Psoas muscle (tissue), 8 donors: ENCODE measurements around the gene CACNB2. TPM values are rescaled to one million over a fixed set of nuclear protein-coding genes. Genes with fewer than 3 reads are reported as not detected.
A peak's percentile ranks its signal among the peaks of the same experiment; 100 is the strongest.

ENCODE experiments used
- ATAC-seq, 4 donors: fragments of 200-7000 bp; cut with Tn5 transposase; one replicate each; pipeline ENCODE4 v1.9.1; 2020; ENCODE audit warnings: moderate library complexity in 3 of 4, mild to moderate bottlenecking in 2 of 4
- DNase-seq, 2 donors: peaks; one replicate each; pipeline ENCODE4 v3.0.0-alpha.2; 2020
- H3K27ac ChIP-seq: fragments of 200-600 bp; one replicate; pipeline ENCODE4 v1.8.0; 2022
- H3K27me3 ChIP-seq, 3 donors: fragments of 200-600 bp in 1 of 3; one replicate each; pipeline versions ENCODE4 v1.6.1 to v1.8.0; 2013 to 2022; ENCODE audit warnings: low read length in 2 of 3, mild to moderate bottlenecking in 2 of 3, moderate library complexity in 1 of 3; ENCODE audit not compliant: insufficient read depth in 3 of 3
- H3K36me3 ChIP-seq, 2 donors: fragments of 200-600 bp in 1 of 2; one replicate each; pipeline versions ENCODE4 v1.6.1 to v1.8.0; 2013 to 2022; ENCODE audit warnings: low read depth in 1 of 2, mild to moderate bottlenecking in 1 of 2, moderate library complexity in 1 of 2; ENCODE audit not compliant: insufficient read depth in 1 of 2
- H3K4me1 ChIP-seq: fragments of 200-600 bp; one replicate; pipeline ENCODE4 v1.8.0; 2022
- H3K4me3 ChIP-seq: fragments of 200-600 bp; one replicate; pipeline ENCODE4 v1.8.0; 2022; ENCODE audit warnings: mild to moderate bottlenecking
- H3K9me3 ChIP-seq: fragments of 200-600 bp; one replicate; pipeline ENCODE4 v1.8.0; 2022
- CTCF ChIP-seq: fragments of 200-600 bp; IDR thresholded peaks from one replicate; pipeline ENCODE4 v1.8.0; 2022; ENCODE audit warnings: antibody characterized with exemption
- WGBS, 3 donors: extraction: QIAGEN DNeasy Blood & Tissue Kit; methylation state at CpG; one replicate each; pipeline versions ENCODE4 v1.1.6 to v1.1.7; 2013; 5-methylcytosine and 5-hydroxymethylcytosine counted together
- intact Hi-C, 2 donors: fragments of 100-400 bp; cut with DNase I; formaldehyde crosslinking; loops; one replicate each; pipeline versions ENCODE4 v1.11.0 to v1.14.2; 2022
- polyA plus RNA-seq, 3 donors: library from polyadenylated mRNA; stranded (reverse); fragments of 200-250 nt; gene quantifications; one replicate each; pipeline ENCODE4 v1.2.3, GENCODE V29; 2013
- total RNA-seq, 4 donors: library from RNA; stranded (reverse); fragmentation: NEBNext Ultra II Directional in 2 of 4; extraction: Animal tissue kit (Norgen Biotek cat#: 25700) in 2 of 4; gene quantifications; one replicate each; pipeline versions ENCODE4 v1.2.1 to v1.2.4, GENCODE V29; 2021 to 2023
- donor health status: healthy with polysubstance abuse.
- donor health status: DM: no; HTN: no; CAD: no; lungs with moderate emphysema.
- donor health status: Bipolar disorder and iron deficiency.
- donor health status: healthy.
- donor health status: DM: yes; HTN: yes; CAD: no.
- donor health status: DM: no; HTN: no; CAD: no.
- donor health status: DM: no; HTN: no; CAD: no.
- donor health status: DM: yes; HTN: yes; CAD: no.

Gene CACNB2
- total and polyA plus RNA-seq, 7 donors, result 0.20 to 0.71 (median 0.43) TPM

DNA sequence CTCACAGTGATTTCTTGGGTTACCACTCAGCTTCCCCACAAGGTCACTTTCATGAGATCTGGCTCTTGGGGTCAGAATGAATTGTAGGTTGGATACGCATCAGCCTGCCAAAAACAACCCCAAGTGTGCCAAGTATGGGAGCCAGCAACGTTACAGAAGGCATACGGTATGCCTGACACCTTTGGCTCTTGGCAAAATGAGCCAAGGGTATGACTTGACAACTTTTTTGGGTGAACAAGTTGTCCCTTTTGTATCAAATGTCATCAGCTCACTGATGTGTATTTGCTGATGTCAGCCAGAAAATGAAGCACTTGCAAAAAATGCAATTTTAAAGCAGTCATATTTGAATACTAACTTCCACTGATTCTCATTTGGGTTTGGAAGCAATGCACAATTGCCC lies 168.4 kb downstream of the CACNB2 start:
- H3K4me3 ChIP-seq, result no peak overlapping the region
- H3K27me3 ChIP-seq, result no peaks in the 10 kb centered on the region
- H3K36me3 ChIP-seq, result no peaks in the 10 kb centered on the region
- DNase-seq (no peak), ATAC-seq (peak in 1 of 4 donors; percentile 80)
- no peaks in the 10 kb centered on the region for H3K4me1 ChIP-seq
- H3K9me3 ChIP-seq, result no peaks in the 10 kb centered on the region
- intact Hi-C loops, result no loop called here
- TF ChIP-seq CTCF, result no peak
- WGBS, 3 donors, result 18 to 29% (median 25%) methylated on average over 3 of the region's 3 CpGs
- H3K27ac ChIP-seq, result no peak overlapping the region

- H3K4me1 ChIP-seq, result no peaks in the 10 kb centered on the region
- WGBS, 3 donors, result 85 to 87% (median 87%) methylated on average over 2 of the region's 2 CpGs
- no peak for DNase-seq
- no peaks in the 10 kb centered on the region for H3K9me3 ChIP-seq
- H3K4me3 ChIP-seq, result no peak overlapping the region
- intact Hi-C loops, result no loop called here
- TF ChIP-seq CTCF, result no peak
- H3K27me3 ChIP-seq, result no peaks in the 10 kb centered on the region
- ATAC-seq, result no peak
- H3K36me3 ChIP-seq, result no peaks in the 10 kb centered on the region
- H3K27ac ChIP-seq, result no peak overlapping the region
These were observed 170.5 kb downstream of the CACNB2 start for GRCh38 chr10:18310761-18311160.

DNA sequence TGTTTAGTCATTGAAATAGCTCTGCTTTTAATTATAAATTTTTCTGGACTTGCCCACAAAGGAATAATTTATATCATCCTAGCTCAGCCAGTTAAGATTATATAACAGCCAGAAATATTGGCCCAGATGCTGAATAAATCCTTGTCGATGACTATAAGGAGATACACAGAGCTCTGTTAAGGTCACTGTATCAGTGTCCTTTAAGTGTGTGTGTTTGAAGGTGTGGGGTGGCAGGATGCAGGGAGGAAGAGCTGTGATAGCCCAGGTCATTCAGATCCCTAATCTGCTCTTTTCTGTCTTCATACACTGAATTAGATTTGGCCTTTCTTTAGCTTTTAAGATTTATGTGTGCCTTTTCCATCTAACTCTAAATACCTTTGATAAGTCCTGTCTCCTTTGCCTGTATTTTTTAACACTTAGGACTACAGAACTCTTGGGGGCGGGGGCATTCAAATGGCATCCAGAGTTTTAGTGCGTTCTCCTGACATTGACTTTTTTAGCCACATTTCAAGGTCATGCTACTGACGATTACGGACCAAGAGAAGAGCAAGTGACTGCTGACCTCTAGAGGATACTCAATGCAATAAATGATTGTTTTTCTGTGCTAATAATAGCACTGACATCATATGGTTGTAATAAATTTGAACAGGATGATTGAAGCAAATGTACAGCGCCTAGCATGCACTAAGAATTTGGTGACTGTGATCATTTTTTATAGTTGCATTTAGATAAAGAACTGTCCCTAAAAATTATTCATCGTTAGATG lies 172.3 kb downstream of the CACNB2 start:
- Histone ChIP-seq H3K4me1 (no peaks in the 10 kb centered on the region), H3K27me3 (no peaks in the 10 kb centered on the region), H3K27ac (no peak overlapping the region), H3K4me3 (peak overlapping the region; percentile 15), H3K9me3 (no peaks in the 10 kb centered on the region), H3K36me3 (no peaks in the 10 kb centered on the region)
- no peak for TF ChIP-seq CTCF
- WGBS, 3 donors, result 20 to 31% (median 23%) methylated on average over 7 of the region's 7 CpGs
- DNase-seq (no peak), ATAC-seq (peak in 1 of 4 donors; percentile 85)
- intact Hi-C loops, result no loop called here

DNA sequence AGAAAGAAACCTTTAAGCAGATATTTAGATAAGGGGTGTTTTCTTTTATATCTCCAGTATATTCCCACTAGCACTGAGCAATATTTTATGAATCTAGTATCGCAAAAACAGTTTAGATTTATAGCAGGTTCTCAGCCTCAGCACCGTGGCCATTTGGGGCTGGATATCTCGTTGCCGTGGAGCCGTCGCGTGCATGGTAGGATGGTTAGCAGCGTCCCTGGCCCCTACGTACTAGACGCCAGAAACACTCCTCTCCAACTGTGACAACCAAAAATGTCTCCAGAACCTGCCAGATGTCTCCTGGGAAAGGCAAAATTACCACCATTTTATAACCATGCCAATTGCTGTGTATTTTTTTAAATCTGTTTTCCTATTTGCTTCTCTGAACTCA lies 172.9 kb downstream of the CACNB2 start:
- H3K36me3 ChIP-seq, result no peaks in the 10 kb centered on the region
- intact Hi-C loops, result no loop called here
- peak overlapping the region; percentile 15 for H3K4me3 ChIP-seq
- no peak overlapping the region for H3K27ac ChIP-seq
- DNase-seq (no peak), ATAC-seq (peak in 1 of 4 donors; percentile 22)
- H3K27me3 ChIP-seq, result no peaks in the 10 kb centered on the region
- 52 to 65% (median 57%) methylated on average over 10 of the region's 10 CpGs for WGBS, 3 donors
- no peaks in the 10 kb centered on the region for H3K4me1 ChIP-seq
- H3K9me3 ChIP-seq, result no peaks in the 10 kb centered on the region
- no peak for TF ChIP-seq CTCF

DNA sequence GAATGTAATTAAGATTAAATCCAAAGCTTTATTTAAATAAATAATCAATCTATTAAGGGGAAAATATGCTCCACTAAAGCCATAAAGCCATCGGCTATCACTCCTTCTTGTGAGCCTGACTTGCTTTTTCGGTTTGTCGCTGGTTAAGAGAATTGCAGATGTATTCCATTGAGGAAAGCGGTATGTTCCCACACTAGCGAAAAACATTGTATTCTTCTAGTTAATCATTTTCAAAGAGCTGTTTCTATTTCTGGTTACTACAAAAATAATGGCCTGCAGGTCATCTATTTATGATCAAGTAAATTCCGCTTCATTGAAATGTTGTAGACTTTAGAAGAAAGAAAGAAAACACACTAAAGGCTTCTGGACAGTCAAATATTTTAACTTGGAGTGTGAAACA lies 173.4 kb downstream of the CACNB2 start:
- Histone ChIP-seq H3K4me1 (no peaks in the 10 kb centered on the region), H3K27ac (no peak overlapping the region), H3K36me3 (no peaks in the 10 kb centered on the region), H3K4me3 (peak overlapping the region; percentile 15), H3K9me3 (no peaks in the 10 kb centered on the region), H3K27me3 (no peaks in the 10 kb centered on the region)
- DNase-seq (no peak), ATAC-seq (no peak)
- no peak for TF ChIP-seq CTCF
- intact Hi-C loops, result no loop called here
- WGBS, 3 donors, result 58 to 69% (median 64%) methylated on average over 6 of the region's 6 CpGs
